ENCODE measurements around the gene CAMTA2.

Gene CAMTA2

GRCh38 chr17:4948931-4949320, 38.5 kb downstream of the CAMTA2 start:
- peak overlapping the region in 4 of 5 donors; percentile 76 to 80 (median 78) for H3K9ac ChIP-seq (ENCODE audit: low read length in 5 of 5)
- H3K9me3 ChIP-seq (ENCODE audit: control insufficient read depth in 5 of 5, low read length in 5 of 5) = no peaks in the 10 kb centered on the region
- H3K36me3 ChIP-seq (ENCODE audit: control insufficient read depth in 5 of 5, insufficient read depth in 5 of 5, low read length in 5 of 5) = peaks cover 0 to 27% (median 25%) of the 10 kb centered on the region in 5 donors
- H3K27me3 ChIP-seq (ENCODE audit: control insufficient read depth in 5 of 5, insufficient read depth in 4 of 5, low read length in 5 of 5) = no peaks in the 10 kb centered on the region
- H3K27ac ChIP-seq (ENCODE audit: low read depth, low read length) = peak overlapping the region; percentile 96
- peaks cover 3 to 58% (median 49%) of the 10 kb centered on the region in 5 donors for H3K4me1 ChIP-seq (ENCODE audit: control insufficient read depth in 5 of 5, insufficient read depth in 5 of 5, low read length in 5 of 5)
- H3K4me3 ChIP-seq (ENCODE audit: low read depth in 1 of 5, low read length in 5 of 5) = peak overlapping the region; percentile 79 to 99 (median 89)

- peaks cover 0 to 33% (median 29%) of the 10 kb centered on the region in 5 donors for H3K36me3 ChIP-seq (ENCODE audit: control insufficient read depth in 5 of 5, insufficient read depth in 5 of 5, low read length in 5 of 5)
- peak within 1 kb of the TSS; percentile 79 to 99 (median 89) for H3K4me3 ChIP-seq (ENCODE audit: low read depth in 1 of 5, low read length in 5 of 5)
- peaks cover 3 to 53% (median 47%) of the 10 kb centered on the region in 5 donors for H3K4me1 ChIP-seq (ENCODE audit: control insufficient read depth in 5 of 5, insufficient read depth in 5 of 5, low read length in 5 of 5)
- no peaks in the 10 kb centered on the region for H3K9me3 ChIP-seq (ENCODE audit: control insufficient read depth in 5 of 5, low read length in 5 of 5)
- H3K9ac ChIP-seq (ENCODE audit: low read length in 5 of 5) = peak within 1 kb of the TSS; percentile 16 to 98 (median 94)
- H3K27me3 ChIP-seq (ENCODE audit: control insufficient read depth in 5 of 5, insufficient read depth in 4 of 5, low read length in 5 of 5) = no peaks in the 10 kb centered on the region
- peak within 1 kb of the TSS; percentile 96 for H3K27ac ChIP-seq (ENCODE audit: low read depth, low read length)
Observed at GRCh38 chr17:4948166-4948930, 39.1 kb downstream of the CAMTA2 start, which contains the start of gene PFN1. Gene PFN1, minus strand, starts transcription at chr17:4948530. Its CDS starts 136 bp downstream, at chr17:4948394.

GRCh38 chr17:4947411-4948165, 39.9 kb downstream of the CAMTA2 start:
- Histone ChIP-seq H3K4me1 (ENCODE audit: control insufficient read depth in 5 of 5, insufficient read depth in 5 of 5, low read length in 5 of 5) (peaks cover 3 to 50% (median 47%) of the 10 kb centered on the region in 5 donors), H3K4me3 (ENCODE audit: low read depth in 1 of 5, low read length in 5 of 5) (peak overlapping the region; percentile 78 to 99 (median 89)), H3K27ac (ENCODE audit: low read depth, low read length) (peak overlapping the region; percentile 96), H3K27me3 (ENCODE audit: control insufficient read depth in 5 of 5, insufficient read depth in 4 of 5, low read length in 5 of 5) (no peaks in the 10 kb centered on the region), H3K9ac (ENCODE audit: low read length in 5 of 5) (peak overlapping the region; percentile 16 to 98 (median 94)), H3K9me3 (ENCODE audit: control insufficient read depth in 5 of 5, low read length in 5 of 5) (no peaks in the 10 kb centered on the region), H3K36me3 (ENCODE audit: control insufficient read depth in 5 of 5, insufficient read depth in 5 of 5, low read length in 5 of 5) (peaks cover 0 to 41% (median 37%) of the 10 kb centered on the region in 5 donors)

- Histone ChIP-seq H3K9me3 (ENCODE audit: control insufficient read depth in 5 of 5, low read length in 5 of 5) (no peaks in the 10 kb centered on the region), H3K4me1 (ENCODE audit: control insufficient read depth in 5 of 5, insufficient read depth in 5 of 5, low read length in 5 of 5) (peaks cover 3 to 51% (median 47%) of the 10 kb centered on the region in 5 donors), H3K4me3 (ENCODE audit: low read depth in 1 of 5, low read length in 5 of 5) (peak overlapping the region; percentile 78 to 99 (median 89)), H3K27me3 (ENCODE audit: control insufficient read depth in 5 of 5, insufficient read depth in 4 of 5, low read length in 5 of 5) (no peaks in the 10 kb centered on the region), H3K27ac (ENCODE audit: low read depth, low read length) (peak overlapping the region; percentile 96), H3K9ac (ENCODE audit: low read length in 5 of 5) (peak overlapping the region in 4 of 5 donors; percentile 63 to 81 (median 71)), H3K36me3 (ENCODE audit: control insufficient read depth in 5 of 5, insufficient read depth in 5 of 5, low read length in 5 of 5) (peaks cover 0 to 46% (median 43%) of the 10 kb centered on the region in 5 donors)
Observed at GRCh38 chr17:4947010-4947410, 40.5 kb downstream of the CAMTA2 start.

- peak overlapping the region; percentile 96 for H3K27ac ChIP-seq (ENCODE audit: low read depth, low read length)
- no peaks in the 10 kb centered on the region for H3K27me3 ChIP-seq (ENCODE audit: control insufficient read depth in 5 of 5, insufficient read depth in 4 of 5, low read length in 5 of 5)
- H3K36me3 ChIP-seq (ENCODE audit: control insufficient read depth in 5 of 5, insufficient read depth in 5 of 5, low read length in 5 of 5) = peaks cover 0 to 49% (median 44%) of the 10 kb centered on the region in 5 donors
- H3K4me3 ChIP-seq (ENCODE audit: low read depth in 1 of 5, low read length in 5 of 5) = peak overlapping the region; percentile 78 to 99 (median 89)
- peak overlapping the region in 4 of 5 donors; percentile 63 to 81 (median 71) for H3K9ac ChIP-seq (ENCODE audit: low read length in 5 of 5)
- peaks cover 3 to 56% (median 47%) of the 10 kb centered on the region in 5 donors for H3K4me1 ChIP-seq (ENCODE audit: control insufficient read depth in 5 of 5, insufficient read depth in 5 of 5, low read length in 5 of 5)
- no peaks in the 10 kb centered on the region for H3K9me3 ChIP-seq (ENCODE audit: control insufficient read depth in 5 of 5, low read length in 5 of 5)
Observed at GRCh38 chr17:4946312-4946976, 41.0 kb downstream of the CAMTA2 start.

GRCh38 chr17:4945944-4946280, 41.6 kb downstream of the CAMTA2 start:
- no peaks in the 10 kb centered on the region for H3K27me3 ChIP-seq (ENCODE audit: control insufficient read depth in 5 of 5, insufficient read depth in 4 of 5, low read length in 5 of 5)
- H3K4me3 ChIP-seq (ENCODE audit: low read depth in 1 of 5, low read length in 5 of 5) = peak overlapping the region in 3 of 5 donors; percentile 84 to 99 (median 95)
- peak overlapping the region; percentile 96 for H3K27ac ChIP-seq (ENCODE audit: low read depth, low read length)
- no peaks in the 10 kb centered on the region for H3K9me3 ChIP-seq (ENCODE audit: control insufficient read depth in 5 of 5, low read length in 5 of 5)
- H3K4me1 ChIP-seq (ENCODE audit: control insufficient read depth in 5 of 5, insufficient read depth in 5 of 5, low read length in 5 of 5) = peaks cover 3 to 61% (median 50%) of the 10 kb centered on the region in 5 donors
- peak overlapping the region in 3 of 5 donors; percentile 27 to 81 (median 63) for H3K9ac ChIP-seq (ENCODE audit: low read length in 5 of 5)
- H3K36me3 ChIP-seq (ENCODE audit: control insufficient read depth in 5 of 5, insufficient read depth in 5 of 5, low read length in 5 of 5) = peaks cover 0 to 49% (median 44%) of the 10 kb centered on the region in 5 donors

GRCh38 chr17:4945176-4945943, 42.1 kb downstream of the CAMTA2 start:
- H3K4me3 ChIP-seq (ENCODE audit: low read depth in 1 of 5, low read length in 5 of 5) = peak overlapping the region in 3 of 5 donors; percentile 30 to 95 (median 31)
- peak overlapping the region; percentile 31 to 81 (median 52) for H3K9ac ChIP-seq (ENCODE audit: low read length in 5 of 5)
- H3K4me1 ChIP-seq (ENCODE audit: control insufficient read depth in 5 of 5, insufficient read depth in 5 of 5, low read length in 5 of 5) = peaks cover 4 to 61% (median 49%) of the 10 kb centered on the region in 5 donors

GRCh38 chr17:4944554-4945175, 42.8 kb downstream of the CAMTA2 start:
- peak overlapping the region in 1 of 5 donors; percentile 30 for H3K4me3 ChIP-seq (ENCODE audit: low read depth in 1 of 5, low read length in 5 of 5)
- H3K4me1 ChIP-seq (ENCODE audit: control insufficient read depth in 5 of 5, insufficient read depth in 5 of 5, low read length in 5 of 5) = peaks cover 9 to 58% (median 45%) of the 10 kb centered on the region in 5 donors
- no peaks in the 10 kb centered on the region for H3K27me3 ChIP-seq (ENCODE audit: control insufficient read depth in 5 of 5, insufficient read depth in 4 of 5, low read length in 5 of 5)
- peak overlapping the region; percentile 31 to 81 (median 52) for H3K9ac ChIP-seq (ENCODE audit: low read length in 5 of 5)
- no peaks in the 10 kb centered on the region for H3K9me3 ChIP-seq (ENCODE audit: control insufficient read depth in 5 of 5, low read length in 5 of 5)
- peaks cover 0 to 49% (median 44%) of the 10 kb centered on the region in 5 donors for H3K36me3 ChIP-seq (ENCODE audit: control insufficient read depth in 5 of 5, insufficient read depth in 5 of 5, low read length in 5 of 5)
- H3K27ac ChIP-seq (ENCODE audit: low read depth, low read length) = peak overlapping the region; percentile 96

More at GRCh38 chr17:4945176-4945943, 42.1 kb downstream of the CAMTA2 start:
- Histone ChIP-seq H3K27me3 (ENCODE audit: control insufficient read depth in 5 of 5, insufficient read depth in 4 of 5, low read length in 5 of 5) (no peaks in the 10 kb centered on the region), H3K27ac (ENCODE audit: low read depth, low read length) (peak overlapping the region; percentile 96), H3K36me3 (ENCODE audit: control insufficient read depth in 5 of 5, insufficient read depth in 5 of 5, low read length in 5 of 5) (peaks cover 0 to 49% (median 44%) of the 10 kb centered on the region in 5 donors), H3K9me3 (ENCODE audit: control insufficient read depth in 5 of 5, low read length in 5 of 5) (no peaks in the 10 kb centered on the region)

Measured in subcutaneous abdominal adipose tissue (tissue), 5 donors.